Body of pancreas (tissue), 4 donors: ENCODE results near the gene GLT6D1. TPM values are rescaled to one million over a fixed set of nuclear protein-coding genes. Genes with fewer than 3 reads are reported as not detected.

Experiments
- ATAC-seq: fragments of 150-250 bp; one replicate; pipeline ENCODE4 v1.9.1; 2016
- DNase-seq, 4 donors: peaks; one replicate each; pipeline ENCODE4 v3.0.0-alpha.2; 2019
- H3K27ac ChIP-seq, 4 donors: fragments of 200-600 bp; sonication (generic); 1 replicate in 3 of 4; 2 replicates in 1 of 4; pipeline versions ENCODE4 v1.5.1 to v1.6.1; 2016 to 2019; ENCODE audit warnings: mild to moderate bottlenecking in 1 of 4, mixed read lengths in 1 of 4, moderate library complexity in 1 of 4
- H3K27me3 ChIP-seq, 2 donors: fragments of 200-600 bp; sonication (generic); one replicate each; pipeline ENCODE4 v1.6.0; 2016; ENCODE audit warnings: mild to moderate bottlenecking in 1 of 2
- H3K36me3 ChIP-seq, 2 donors: fragments of 200-600 bp; sonication (generic); replicated peaks in 1 of 2; 2 replicates each; pipeline ENCODE4 v1.5.1; 2016; ENCODE audit warnings: low read depth in 2 of 2; ENCODE audit not compliant: insufficient read depth in 1 of 2
- H3K4me1 ChIP-seq: fragments of 200-600 bp; sonication (generic); one replicate; pipeline ENCODE4 v1.6.0; 2016
- H3K4me3 ChIP-seq, 2 donors: fragments of 200-600 bp; sonication (generic); 1 replicate in 1 of 2; 2 replicates in 1 of 2; pipeline ENCODE4 v1.5.1; 2016 to 2019
- H3K9me3 ChIP-seq, 3 donors: fragments of 200-600 bp; sonication (generic); 1 replicate in 2 of 3; 2 replicates in 1 of 3; pipeline ENCODE4 v1.5.1; 2016
- CTCF ChIP-seq, 7 experiments: fragments of 450-650 bp in 4 of 7; fragments of 200-600 bp in 3 of 7; sonication (generic) in 3 of 7; IDR thresholded peaks; one replicate each; pipeline ENCODE4 v1.5.1; 2016 to 2019; ENCODE audit warnings: antibody characterized with exemption in 7 of 7
- POLR2A ChIP-seq, 3 donors: fragments of 450-650 bp; IDR thresholded peaks; one replicate each; pipeline ENCODE4 v1.6.1; 2016; ENCODE audit warnings: antibody characterized with exemption in 3 of 3, mild to moderate bottlenecking in 2 of 3
- WGBS, 2 donors: methylation state at CpG; one replicate each; pipeline ENCODE4 v1.1.5; 2017; 5-methylcytosine and 5-hydroxymethylcytosine counted together
- intact Hi-C: fragments of 100-400 bp; cut with DNase I; formaldehyde crosslinking; loops from one replicate; pipeline ENCODE4 v1.15.1; 2023
- total RNA-seq, 2 donors: library from RNA; depleted of rRNA; stranded (reverse); fragments of >200 nt; gene quantifications; one replicate each; pipeline ENCODE4 v1.1.0, GENCODE V29; 2016

GLT6D1 gene
- total RNA-seq, 2 donors from 2014 or later = not detected

DNA sequence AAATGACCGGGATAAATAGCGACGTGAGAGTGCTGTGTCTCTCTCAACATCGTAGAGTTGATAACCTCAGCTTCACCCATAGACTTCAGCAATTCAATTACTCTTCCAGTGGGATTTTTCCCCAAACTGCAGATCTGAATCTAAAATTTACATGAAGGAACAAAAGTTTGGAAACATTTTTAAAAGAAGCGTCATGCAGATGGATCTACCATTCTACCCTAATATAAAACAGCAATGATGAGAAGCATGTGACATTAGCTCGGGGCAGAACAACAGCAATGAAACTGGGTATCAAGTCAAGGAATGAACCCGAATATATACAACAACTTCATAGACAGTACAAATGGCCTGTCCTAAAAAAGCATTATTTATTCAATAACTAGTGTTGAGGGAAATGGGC, 18.8 kb downstream of the GLT6D1 start:
- 54 to 60% methylated on average over 7 of the region's 7 CpGs for WGBS, 2 donors
- H3K27me3 ChIP-seq = no peaks in the 10 kb centered on the region

GRCh38 chr9:135619599-135619886, 19.8 kb downstream of the GLT6D1 start:
- 59 to 67% methylated on average over 10 of the region's 10 CpGs for WGBS, 2 donors
- Histone ChIP-seq H3K36me3 (no peaks in the 10 kb centered on the region), H3K27me3 (no peaks in the 10 kb centered on the region), H3K4me1 (no peaks in the 10 kb centered on the region), H3K9me3 (no peaks in the 10 kb centered on the region), H3K4me3 (no peak overlapping the region), H3K27ac (no peak overlapping the region)
- ATAC-seq = no peak
- DNase-seq = no peak
- intact Hi-C loops = no loop called here
- TF ChIP-seq POLR2A (IDR thresholded peaks at IDR 0.05) (no peak), CTCF (IDR thresholded peaks at IDR 0.05) (no peak)

More for the DNA sequence above, 18.8 kb downstream of the GLT6D1 start:
- TF ChIP-seq CTCF (IDR thresholded peaks at IDR 0.05) (no peak), POLR2A (IDR thresholded peaks at IDR 0.05) (no peak)
- Histone ChIP-seq H3K4me3 (no peak overlapping the region), H3K9me3 (no peaks in the 10 kb centered on the region), H3K36me3 (no peaks in the 10 kb centered on the region), H3K27ac (no peak overlapping the region), H3K4me1 (no peaks in the 10 kb centered on the region)
- DNase-seq = no peak
- ATAC-seq = no peak
- intact Hi-C loops = no loop called here

DNA sequence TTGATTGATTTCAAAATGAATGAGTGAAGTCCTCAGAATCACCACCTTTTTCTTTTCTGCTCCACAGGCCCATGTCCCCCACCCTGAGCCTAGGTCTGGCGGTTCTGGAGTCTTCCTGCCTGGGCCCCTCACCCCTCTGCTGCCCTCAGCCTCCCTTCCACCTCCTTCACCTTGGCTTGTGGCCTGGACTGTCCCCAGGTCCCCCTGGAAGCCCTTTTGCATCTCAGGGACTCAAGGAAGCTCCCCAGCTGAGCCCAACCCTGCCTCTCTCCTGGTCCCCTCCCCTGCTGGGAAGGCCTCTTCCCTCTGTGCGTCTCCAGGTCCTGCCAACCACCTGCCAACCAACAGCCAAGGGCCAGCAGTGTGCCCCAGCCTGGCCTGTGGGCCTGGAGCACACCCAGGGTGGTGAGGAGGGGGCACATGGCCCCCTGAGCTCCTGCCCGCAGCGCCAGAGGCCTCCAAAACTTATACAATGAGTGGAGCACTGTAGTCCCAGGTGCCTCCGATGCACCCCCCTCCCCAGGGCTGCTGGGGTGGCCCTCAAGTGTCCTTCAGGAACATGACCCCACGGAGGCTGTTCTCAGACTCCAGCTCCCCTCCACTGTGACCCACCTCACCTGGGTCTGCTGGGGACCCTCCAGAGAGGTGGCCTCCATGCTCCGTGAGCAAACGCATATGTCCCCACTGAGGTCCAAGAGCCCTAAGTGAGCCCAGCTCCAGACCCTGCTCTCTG, 20.3 kb downstream of the GLT6D1 start:
- 64 to 73% methylated on average over 2 to 8 of the region's 8 CpGs for WGBS, 2 donors
- no peak overlapping the region for H3K4me3 ChIP-seq
- DNase-seq (no peak), ATAC-seq (no peak)
- no peaks in the 10 kb centered on the region for H3K4me1 ChIP-seq
- no peaks in the 10 kb centered on the region for H3K9me3 ChIP-seq
- TF ChIP-seq POLR2A (IDR thresholded peaks at IDR 0.05) (no peak), CTCF (IDR thresholded peaks at IDR 0.05) (no peak)
- H3K36me3 ChIP-seq = no peaks in the 10 kb centered on the region
- no peaks in the 10 kb centered on the region for H3K27me3 ChIP-seq
- intact Hi-C loops = no loop called here
- no peak overlapping the region for H3K27ac ChIP-seq

DNA sequence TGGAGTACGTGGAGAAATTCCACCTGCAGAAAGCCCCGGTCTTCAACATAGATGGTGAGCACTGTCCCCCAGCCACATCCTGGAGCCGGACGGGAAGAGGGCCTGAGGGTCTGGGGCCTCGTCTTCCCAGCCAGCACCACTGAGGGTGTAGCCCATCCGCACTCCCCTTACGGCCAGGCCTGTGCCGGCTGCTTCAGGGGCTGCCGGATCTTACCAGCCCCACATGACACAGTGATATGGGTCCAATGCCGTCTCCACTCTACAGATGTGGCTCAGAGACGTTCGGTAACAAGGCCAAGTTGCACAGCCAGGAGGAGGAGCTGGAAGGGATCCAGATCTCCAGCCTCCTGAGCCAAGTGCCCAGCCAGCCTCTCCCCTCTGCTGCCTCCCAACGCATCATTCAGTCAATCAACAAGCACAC, 21.3 kb downstream of the GLT6D1 start:
- TF ChIP-seq POLR2A (IDR thresholded peaks at IDR 0.05) = no peak
- no peak for TF ChIP-seq CTCF (IDR thresholded peaks at IDR 0.05)
- Histone ChIP-seq H3K27ac (no peak overlapping the region), H3K36me3 (no peaks in the 10 kb centered on the region), H3K27me3 (no peaks in the 10 kb centered on the region), H3K9me3 (no peaks in the 10 kb centered on the region), H3K4me1 (no peaks in the 10 kb centered on the region), H3K4me3 (no peak overlapping the region)
- intact Hi-C loops = no loop called here
- DNase-seq (no peak), ATAC-seq (no peak)
- 67 to 80% methylated on average over 2 to 13 of the region's 13 CpGs for WGBS, 2 donors

DNA sequence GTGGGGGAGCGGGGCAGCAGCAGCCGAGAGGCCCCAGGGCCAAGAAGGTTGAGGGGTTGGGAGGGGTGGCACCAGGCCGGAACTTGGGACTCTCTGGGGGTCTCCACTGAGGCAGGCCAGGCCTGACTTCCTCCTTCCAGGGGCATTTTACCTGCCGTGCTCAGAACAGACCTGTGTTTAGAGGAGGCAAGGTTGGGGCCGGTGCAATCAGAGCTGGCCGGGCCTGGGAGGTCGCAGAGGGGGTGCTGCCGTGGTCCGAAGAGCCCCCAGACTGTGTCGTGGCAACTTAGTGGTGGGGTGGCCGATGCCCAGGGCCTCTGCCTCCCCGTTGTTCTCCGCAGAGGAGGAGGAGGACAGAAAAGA, 21.8 kb downstream of the GLT6D1 start:
- Histone ChIP-seq H3K27ac (no peak overlapping the region), H3K27me3 (no peaks in the 10 kb centered on the region), H3K4me3 (no peak overlapping the region), H3K9me3 (no peaks in the 10 kb centered on the region), H3K4me1 (no peaks in the 10 kb centered on the region), H3K36me3 (no peaks in the 10 kb centered on the region)
- DNase-seq (no peak), ATAC-seq (no peak)
- WGBS, 2 donors = 59 to 71% methylated on average over 4 to 10 of the region's 13 CpGs
- intact Hi-C loops = no loop called here
- TF ChIP-seq POLR2A (IDR thresholded peaks at IDR 0.05) (no peak), CTCF (IDR thresholded peaks at IDR 0.05) (no peak)
